ENCODE data around the gene CCL2. TPM values are rescaled to one million over a fixed set of nuclear protein-coding genes. Genes with fewer than 3 reads are reported as not detected.

The CCL2 gene
- total and polyA plus RNA-seq, 2 experiments from 2014 or later = 33.1 to 111 TPM

DNA sequence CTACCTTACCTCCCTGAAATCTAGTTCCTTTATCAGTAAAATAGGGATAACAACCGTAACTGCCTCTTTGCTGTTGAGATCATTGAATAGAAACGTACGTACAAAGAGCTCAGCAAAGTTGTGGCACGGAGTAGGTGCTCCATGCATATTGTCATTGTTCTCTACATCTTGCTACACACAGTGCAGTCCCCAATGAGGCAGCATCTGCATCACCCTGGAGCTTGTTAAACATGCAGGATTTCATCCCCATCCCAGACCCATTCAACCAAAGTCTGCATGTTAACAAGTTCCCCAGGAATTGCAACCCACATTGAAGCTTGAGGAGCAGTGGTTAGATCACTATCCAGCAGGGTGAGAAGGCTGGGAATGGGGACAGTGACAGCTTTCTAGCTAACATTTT is 33.7 kb upstream of the CCL2 start:
- Histone ChIP-seq H3K79me2 (ENCODE audit: insufficient read depth) (no peaks in the 10 kb centered on the region), H4K20me1 (ENCODE audit: insufficient read depth) (no peaks in the 10 kb centered on the region), H3K4me2 (ENCODE audit: unreplicated experiment) (no peak overlapping the region), H3F3A (ENCODE audit: insufficient read depth) (peaks cover 1% of the 10 kb centered on the region; the same call in 1 of the 2 replicates), H3K9me2 (ENCODE audit: insufficient read depth) (no peaks in the 10 kb centered on the region), H2AFZ (no peak overlapping the region), H3K9ac (no peak overlapping the region), H3K4me3 (no peak overlapping the region), H3K27ac (no peak overlapping the region), H3K4me1 (ENCODE audit: insufficient read depth) (no peaks in the 10 kb centered on the region), H3K36me3 (ENCODE audit: low read depth) (no peaks in the 10 kb centered on the region), H3K27me3 (replicated peaks; ENCODE audit: insufficient read depth) (peaks cover 3% of the 10 kb centered on the region; the same call in 1 of the 2 replicates), H3K9me3 (ENCODE audit: low read depth) (no peaks in the 10 kb centered on the region)
- in situ Hi-C loops (cut with MboI) = no loop called here
- 88 to 94% methylated on average over 4 of the region's 4 CpGs for WGBS, 2 experiments (ENCODE audit: low coverage in 1 of 2, low lambda C conversion rate in 2 of 2, missing lambda C conversion rate in 2 of 2)
- TF ChIP-seq EZH2 (IDR thresholded peaks at IDR 0.05; ENCODE audit: insufficient read depth, poor library complexity, severe bottlenecking) = no peak
- no peak for TF ChIP-seq EZH2phosphoT487 (IDR thresholded peaks at IDR 0.05; ENCODE audit: insufficient read depth, low read depth)
- DNase-seq = no peak

DNA sequence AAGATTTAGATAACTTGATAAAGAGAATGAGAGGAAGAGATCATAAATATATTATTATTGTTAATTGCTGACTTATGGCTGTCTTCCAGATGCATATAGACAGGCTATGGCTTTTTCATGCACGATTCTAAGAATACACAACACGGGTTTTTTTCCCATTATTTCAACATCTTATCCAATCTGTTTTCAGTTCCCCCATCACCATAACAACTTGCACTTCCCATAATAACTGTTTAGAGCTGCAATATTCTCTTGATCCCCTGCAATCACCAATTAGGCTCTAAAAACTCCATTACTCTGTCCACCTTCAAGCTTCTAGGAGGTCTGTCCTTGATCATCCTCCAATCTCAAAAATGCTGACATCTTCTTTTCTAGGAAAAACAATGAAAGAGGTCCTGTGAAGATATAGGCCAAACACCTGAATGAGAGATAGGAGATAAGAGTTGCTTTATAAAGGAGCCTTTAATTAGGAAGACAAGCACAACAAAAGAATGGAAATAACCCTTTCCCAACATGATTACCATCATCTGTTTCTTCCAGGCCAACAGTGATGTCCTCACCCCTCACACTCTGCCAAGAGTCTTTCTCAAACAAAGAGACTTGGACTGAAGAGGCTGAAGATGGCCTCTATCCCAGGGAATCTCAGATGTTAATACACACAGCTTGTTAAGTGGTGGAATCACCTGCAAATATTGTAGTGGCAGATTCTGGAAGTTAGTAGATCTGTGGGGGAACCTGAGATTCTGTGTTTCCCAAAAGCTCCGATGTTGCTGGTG is 32.2 kb upstream of the CCL2 start:
- no peak overlapping the region for H3K4me3 ChIP-seq
- H3K9ac ChIP-seq = no peak overlapping the region
- H3K27me3 ChIP-seq (replicated peaks; ENCODE audit: insufficient read depth) = no peaks in the 10 kb centered on the region; the same call in 1 of the 2 replicates
- H3K4me2 ChIP-seq (ENCODE audit: unreplicated experiment) = no peak overlapping the region
- H3K4me1 ChIP-seq (ENCODE audit: insufficient read depth) = no peaks in the 10 kb centered on the region
- H3K27ac ChIP-seq = no peak overlapping the region
- H4K20me1 ChIP-seq (ENCODE audit: insufficient read depth) = no peaks in the 10 kb centered on the region
- H3K9me2 ChIP-seq (ENCODE audit: insufficient read depth) = no peaks in the 10 kb centered on the region
- H3F3A ChIP-seq (ENCODE audit: insufficient read depth) = peaks cover 7% of the 10 kb centered on the region; the same call in 1 of the 2 replicates
- H3K9me3 ChIP-seq (ENCODE audit: low read depth) = no peaks in the 10 kb centered on the region
- H3K36me3 ChIP-seq (ENCODE audit: low read depth) = no peaks in the 10 kb centered on the region
- DNase-seq = peak; percentile 20
- 50% methylated on average over 3 of the region's 3 CpGs for WGBS, 2 experiments (ENCODE audit: low coverage in 1 of 2, low lambda C conversion rate in 2 of 2, missing lambda C conversion rate in 2 of 2)
- no peaks in the 10 kb centered on the region for H3K79me2 ChIP-seq (ENCODE audit: insufficient read depth)
- no peak overlapping the region for H2AFZ ChIP-seq
- TF ChIP-seq EZH2 (IDR thresholded peaks at IDR 0.05; ENCODE audit: insufficient read depth, poor library complexity, severe bottlenecking) = no peak
- TF ChIP-seq EZH2phosphoT487 (IDR thresholded peaks at IDR 0.05; ENCODE audit: insufficient read depth, low read depth) = no peak
- in situ Hi-C loops (cut with MboI) = no loop called here

DNA sequence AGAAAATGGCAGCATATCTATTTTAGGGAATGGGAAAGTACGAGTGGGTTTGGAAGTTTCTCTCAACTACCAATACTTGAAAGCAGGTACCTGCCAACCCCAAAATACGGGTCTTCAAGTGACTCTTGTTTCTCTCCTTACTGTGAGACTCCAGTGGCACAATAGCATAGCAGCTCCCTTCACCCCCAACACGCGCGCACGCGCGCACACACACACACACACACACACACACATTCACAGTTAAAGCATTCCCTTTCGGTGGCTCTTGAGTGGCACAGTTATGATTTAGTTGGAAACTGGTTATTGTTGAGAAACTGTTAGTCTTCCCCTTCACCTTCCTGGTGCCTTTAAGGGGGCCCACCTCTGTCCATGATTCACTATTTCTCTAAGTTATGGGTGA is 30.0 kb upstream of the CCL2 start:
- no peak for DNase-seq
- H3K4me2 ChIP-seq (ENCODE audit: unreplicated experiment) = no peak overlapping the region
- H3K4me1 ChIP-seq (ENCODE audit: insufficient read depth) = no peaks in the 10 kb centered on the region
- H2AFZ ChIP-seq = no peak overlapping the region
- H3K9me3 ChIP-seq (ENCODE audit: low read depth) = no peaks in the 10 kb centered on the region
- H3F3A ChIP-seq (ENCODE audit: insufficient read depth) = peaks cover 7% of the 10 kb centered on the region; the same call in 1 of the 2 replicates
- in situ Hi-C loops (cut with MboI) = no loop called here
- H3K9me2 ChIP-seq (ENCODE audit: insufficient read depth) = no peaks in the 10 kb centered on the region
- H3K27ac ChIP-seq = no peak overlapping the region
- WGBS, 2 experiments (ENCODE audit: low coverage in 1 of 2, low lambda C conversion rate in 2 of 2, missing lambda C conversion rate in 2 of 2) = 82% methylated on average over 9 of the region's 9 CpGs
- no peaks in the 10 kb centered on the region for H4K20me1 ChIP-seq (ENCODE audit: insufficient read depth)
- H3K79me2 ChIP-seq (ENCODE audit: insufficient read depth) = no peaks in the 10 kb centered on the region
- no peak for TF ChIP-seq EZH2 (IDR thresholded peaks at IDR 0.05; ENCODE audit: insufficient read depth, poor library complexity, severe bottlenecking)
- no peaks in the 10 kb centered on the region; the same call in 1 of the 2 replicates for H3K27me3 ChIP-seq (replicated peaks; ENCODE audit: insufficient read depth)
- no peak overlapping the region for H3K9ac ChIP-seq
- H3K4me3 ChIP-seq = no peak overlapping the region
- no peaks in the 10 kb centered on the region for H3K36me3 ChIP-seq (ENCODE audit: low read depth)

DNA sequence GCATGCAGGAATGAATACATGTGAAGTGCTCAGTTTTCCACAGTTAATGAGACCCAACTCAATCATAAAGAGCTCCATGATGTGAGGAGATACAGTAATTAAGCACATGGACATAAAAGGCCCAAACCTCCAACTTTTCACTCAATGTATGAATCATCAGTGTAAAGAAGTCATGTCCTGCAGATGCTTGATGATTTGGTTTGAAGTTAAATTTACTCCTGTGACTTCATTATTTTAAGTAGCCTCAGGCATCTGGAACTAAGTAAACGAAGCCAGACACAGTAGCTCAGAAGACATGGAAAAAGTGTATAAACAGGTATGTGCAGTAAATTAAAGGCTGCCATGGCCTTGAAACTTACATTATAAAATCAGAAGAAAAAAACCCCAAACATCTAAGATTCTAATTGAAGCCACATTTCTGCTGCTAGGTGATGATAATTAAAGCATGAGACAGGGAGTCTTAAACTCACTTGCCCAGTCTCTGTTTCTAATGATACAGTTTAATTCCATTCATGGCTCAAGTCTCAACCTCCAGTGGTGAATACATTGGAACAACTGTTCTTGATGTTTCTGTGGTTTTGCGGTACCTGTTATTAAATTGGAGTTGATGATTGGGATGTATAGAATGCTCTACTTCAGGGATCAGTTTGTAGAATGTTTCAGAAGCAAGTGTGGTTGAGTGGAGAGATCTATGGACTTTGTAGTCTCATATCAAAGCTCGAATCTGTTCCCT is 28.9 kb upstream of the CCL2 start:
- Histone ChIP-seq H3K27ac (no peak overlapping the region), H3K4me1 (ENCODE audit: insufficient read depth) (no peaks in the 10 kb centered on the region), H3K9ac (no peak overlapping the region), H3K79me2 (ENCODE audit: insufficient read depth) (no peaks in the 10 kb centered on the region), H3K9me2 (ENCODE audit: insufficient read depth) (no peaks in the 10 kb centered on the region), H3F3A (ENCODE audit: insufficient read depth) (peaks cover 7% of the 10 kb centered on the region; the same call in 1 of the 2 replicates), H3K4me2 (ENCODE audit: unreplicated experiment) (no peak overlapping the region), H3K27me3 (replicated peaks; ENCODE audit: insufficient read depth) (no peaks in the 10 kb centered on the region; the same call in 1 of the 2 replicates), H3K36me3 (ENCODE audit: low read depth) (no peaks in the 10 kb centered on the region), H3K9me3 (ENCODE audit: low read depth) (no peaks in the 10 kb centered on the region), H4K20me1 (ENCODE audit: insufficient read depth) (no peaks in the 10 kb centered on the region), H2AFZ (no peak overlapping the region), H3K4me3 (no peak overlapping the region)
- 23 to 28% methylated on average over 3 of the region's 3 CpGs for WGBS, 2 experiments (ENCODE audit: low coverage in 1 of 2, low lambda C conversion rate in 2 of 2, missing lambda C conversion rate in 2 of 2)
- DNase-seq = peak; percentile 52
- in situ Hi-C loops (cut with MboI) = no loop called here
- no peak for TF ChIP-seq EZH2 (IDR thresholded peaks at IDR 0.05; ENCODE audit: insufficient read depth, poor library complexity, severe bottlenecking)
- TF ChIP-seq EZH2phosphoT487 (IDR thresholded peaks at IDR 0.05; ENCODE audit: insufficient read depth, low read depth) = no peak

Measured in GM23248 (cell line).